A549 (cell line): ENCODE data around the gene SELL. TPM values are rescaled to one million over a fixed set of nuclear protein-coding genes. Genes with fewer than 3 reads are reported as not detected.

Experiments
- ATAC-seq, 2 experiments: fragments of 200-7000 bp in 1 of 2; fragments of >200 bp in 1 of 2; cut with Nextera tagmentation in 1 of 2; cut with Tn5 transposase in 1 of 2; 3 replicates each; pipeline versions ENCODE4 v1.8.0 to v1.9.1; 2018 to 2020; ENCODE audit warnings: mild to moderate bottlenecking in 1 of 2, moderate library complexity in 1 of 2
- CTCF ChIA-PET: fragments of 300-600 bp; sonication (Branson Sonifier 250); formaldehyde crosslinking; extraction: SDS; loops from one replicate; lab custom pipeline; 2021; ENCODE audit warnings: antibody characterized with exemption, inconsistent platforms; lab: Yijun Ruan, JAX
- POLR2A ChIA-PET: fragments of 350-600 bp; formaldehyde crosslinking; extraction: SDS; loops from one replicate; lab custom pipeline; 2021; ENCODE audit warnings: antibody characterized with exemption, inconsistent platforms; lab: Yijun Ruan, JAX
- DNase-seq, 2 experiments: peaks; one replicate each; pipeline versions ENCODE4 v3.0.0 to v3.0.0-alpha.2; 2011 to 2016; ENCODE audit warnings: low read depth in 1 of 2, low spot score in 1 of 2
- FAIRE-seq: peaks from 2 replicates; lab custom pipeline; 2011; peaks lifted over from hg19 to GRCh38; lab: Jason Lieb, UNC
- H3K27ac ChIP-seq, 2 experiments: fragments of >200 bp; sonication (Bioruptor Twin); formaldehyde crosslinking; 3 replicates each; pipeline ENCODE4 v1.5.1; 2016 to 2017
- H3K4me1 ChIP-seq: fragments of >200 bp; sonication (Bioruptor Twin); formaldehyde crosslinking; 3 replicates; pipeline ENCODE4 v1.6.1; 2016
- H3K4me2 ChIP-seq: fragments of >200 bp; sonication (Bioruptor Twin); formaldehyde crosslinking; 3 replicates; pipeline ENCODE4 v1.6.1; 2016
- H3K4me3 ChIP-seq: fragments of >200 bp; sonication (Bioruptor Twin); formaldehyde crosslinking; 3 replicates; pipeline ENCODE4 v1.5.1; 2016
- H3K9me3 ChIP-seq: fragments of >200 bp; sonication (Bioruptor Twin); formaldehyde crosslinking; 3 replicates; pipeline ENCODE4 v1.6.1; 2016
- ATOH8 ChIP-seq: fragments of 250-450 bp; sonication (Bioruptor Pico); IDR thresholded peaks from 2 replicates; pipeline ENCODE4 v1.5.0; 2020; ENCODE audit warnings: low read depth, mild to moderate bottlenecking, moderate library complexity
- CEBPB ChIP-seq, 2 experiments: fragments of >200 bp in 1 of 2; sonication (Bioruptor Twin) in 1 of 2; formaldehyde crosslinking in 1 of 2; IDR thresholded peaks; 2 replicates each; pipeline ENCODE4 v1.6.1; 2012 to 2016
- EHF ChIP-seq: fragments of 250-450 bp; sonication (Bioruptor Pico); IDR thresholded peaks from 2 replicates; pipeline ENCODE4 v1.5.0; 2020; ENCODE audit warnings: mild to moderate bottlenecking
- EP300 ChIP-seq, 2 experiments: fragments of >200 bp; sonication (Bioruptor Twin); formaldehyde crosslinking; IDR thresholded peaks; 2 replicates in 1 of 2; 3 replicates in 1 of 2; pipeline ENCODE4 v1.6.1; 2016 to 2017
- ESRRA ChIP-seq: fragments of 150-350 bp; IDR thresholded peaks from 2 replicates; pipeline ENCODE4 v1.6.1; 2014; ENCODE audit warnings: mild to moderate bottlenecking, low read length, borderline replicate concordance
- HOXB13 ChIP-seq: fragments of 250-450 bp; sonication (Bioruptor Pico); IDR thresholded peaks from 2 replicates; pipeline ENCODE4 v1.5.0; 2020; ENCODE audit warnings: low read depth, mild to moderate bottlenecking, moderate library complexity
- MAFK ChIP-seq: fragments of 450-650 bp; IDR thresholded peaks from 2 replicates; pipeline ENCODE4 v1.6.1; 2014; ENCODE audit not compliant: partially characterized antibody
- MAX ChIP-seq: IDR thresholded peaks from 2 replicates; pipeline ENCODE4 v1.6.1; 2012
- MAZ ChIP-seq: fragments of 150-350 bp; IDR thresholded peaks from 2 replicates; pipeline ENCODE4 v1.6.1; 2014; ENCODE audit warnings: antibody characterized with exemption, low read depth, low read length, borderline replicate concordance
- MYC ChIP-seq: IDR thresholded peaks from 2 replicates; pipeline ENCODE4 v1.6.1; 2012; ENCODE audit warnings: mild to moderate bottlenecking, inconsistent platforms, low read length, improper control_type of control experiment, borderline replicate concordance
- REST ChIP-seq: fragments of 200-600 bp; sonication (generic); IDR thresholded peaks from 2 replicates; pipeline ENCODE4 v1.6.1; 2016; ENCODE audit warnings: antibody characterized with exemption, mild to moderate bottlenecking, moderate library complexity
- RFX5 ChIP-seq: fragments of 450-650 bp; IDR thresholded peaks from 2 replicates; pipeline ENCODE4 v1.7.1; 2014; ENCODE audit warnings: antibody characterized with exemption, mild to moderate bottlenecking, moderate library complexity
- RNF2 ChIP-seq: fragments of 200-600 bp; sonication (generic); IDR thresholded peaks from 2 replicates; pipeline ENCODE4 v1.6.1; 2016; ENCODE audit warnings: low read depth, mild to moderate bottlenecking, antibody characterized with exemption, moderate library complexity, borderline replicate concordance
- TFCP2L1 ChIP-seq: fragments of 250-450 bp; sonication (Bioruptor Pico); IDR thresholded peaks from 2 replicates; pipeline ENCODE4 v1.5.0; 2021; ENCODE audit warnings: mild to moderate bottlenecking
- USF2 ChIP-seq: fragments of 450-650 bp; IDR thresholded peaks from 2 replicates; pipeline ENCODE4 v1.6.1; 2014; ENCODE audit warnings: antibody characterized with exemption
- ZNF302 ChIP-seq: fragments of 250-450 bp; sonication (Bioruptor Pico); IDR thresholded peaks from 2 replicates; pipeline ENCODE4 v1.9.0; 2021; ENCODE audit warnings: inconsistent platforms, mild to moderate bottlenecking, moderate library complexity
- WGBS: methylation state at CpG from one replicate; pipeline ENCODE4 v1.1.6; 2017; ENCODE audit errors: missing lambda C conversion rate; 5-methylcytosine and 5-hydroxymethylcytosine counted together
- polyA plus RNA-seq, 4 experiments: library from polyadenylated mRNA; depleted of rRNA in 3 of 4; stranded (reverse); fragments of >200 nt; fragmentation: RNase III in 1 of 4; extraction: RNeasy Plus Mini Kit Qiagen cat#74134 plus additional on column Dnase treatment in 1 of 4; gene quantifications; 2 replicates in 3 of 4; 3 replicates in 1 of 4; pipeline ENCODE4 v1.2.3, GENCODE V29; 2011 to 2017

SELL gene
- polyA plus RNA-seq, 2 of the 4 experiments (the other 2 are of a cell fraction) = 0.39 TPM

GRCh38 chr1:169648187-169648586 is 63.2 kb downstream of the SELL start:
- no peak for DNase-seq
- no peaks in the 10 kb centered on the region for H3K9me3 ChIP-seq
- POLR2A ChIA-PET = no interaction called here
- CTCF ChIA-PET = no interaction called here
- H3K27ac ChIP-seq = no peak overlapping the region
- no peak overlapping the region for H3K4me2 ChIP-seq
- no peak for TF ChIP-seq EP300 (IDR thresholded peaks at IDR 0.05)
- TF ChIP-seq TFCP2L1 (CRISPR knock-in tag) = no peak
- no peak for TF ChIP-seq MYC
- no peak for TF ChIP-seq MAZ
- TF ChIP-seq RFX5 = no peak
- TF ChIP-seq CEBPB (IDR thresholded peaks at IDR 0.05) = no peak
- TF ChIP-seq ATOH8 = no peak
- TF ChIP-seq ESRRA = no peak
- no peak for TF ChIP-seq ZNF302 (CRISPR knock-in tag)
- TF ChIP-seq MAFK = no peak
- no peak for FAIRE-seq
- no peaks in the 10 kb centered on the region for H3K4me1 ChIP-seq
- WGBS = 5% methylated on average over 2 of the region's 2 CpGs
- no peak for ATAC-seq
- no peak overlapping the region for H3K4me3 ChIP-seq

GRCh38 chr1:169647512-169647911 is 63.9 kb downstream of the SELL start:
- Histone ChIP-seq H3K4me3 (no peak overlapping the region), H3K4me1 (no peaks in the 10 kb centered on the region), H3K9me3 (no peaks in the 10 kb centered on the region), H3K27ac (no peak overlapping the region), H3K4me2 (no peak overlapping the region)
- ChIA-PET CTCF (no interaction called here), POLR2A (no interaction called here)
- TF ChIP-seq REST = no peak
- TF ChIP-seq MAX = no peak
- TF ChIP-seq RFX5 = no peak
- no peak for TF ChIP-seq RNF2
- TF ChIP-seq ESRRA = no peak
- TF ChIP-seq USF2 = no peak
- TF ChIP-seq HOXB13 = no peak
- ATAC-seq = no peak
- DNase-seq = no peak
- FAIRE-seq = no peak

GRCh38 chr1:169644297-169644696 is 67.1 kb downstream of the SELL start:
- no peak overlapping the region for H3K4me3 ChIP-seq
- POLR2A ChIA-PET = no interaction called here
- FAIRE-seq (no peak), DNase-seq (no peak), ATAC-seq (no peak)
- no peaks in the 10 kb centered on the region for H3K9me3 ChIP-seq
- no peak overlapping the region for H3K4me2 ChIP-seq
- 11% methylated on average over 3 of the region's 3 CpGs for WGBS
- CTCF ChIA-PET = no interaction called here
- TF ChIP-seq MAFK (peak; percentile 90), EHF (CRISPR knock-in tag) (no peak)
- H3K27ac ChIP-seq = no peak overlapping the region
- no peaks in the 10 kb centered on the region for H3K4me1 ChIP-seq

Other genes with a start within 250 kb of the SELL start
- 11.7 and 13.3 TPM in 2 replicates for gene SLC19A2, start 225.7 kb downstream of the SELL start, polyA plus RNA-seq (2011; rRNA removed)
- gene SLC19A2, start 225.7 kb downstream of the SELL start, polyA plus RNA-seq (2017; fragmentation: RNase III; extraction: RNeasy Plus Mini Kit Qiagen cat#74134 plus additional on column Dnase treatment) = 4.5 to 5.2 TPM (median 4.7 TPM) in 3 replicates
- gene F5, start 125.1 kb downstream of the SELL start, polyA plus RNA-seq (2011; rRNA removed) = 0.36 and 1.4 TPM in 2 replicates
- 0.03 to 0.04 TPM (median 0.04 TPM) in 3 replicates for gene F5, start 125.1 kb downstream of the SELL start, polyA plus RNA-seq (2017; fragmentation: RNase III; extraction: RNeasy Plus Mini Kit Qiagen cat#74134 plus additional on column Dnase treatment)
- gene SELP, start 81.5 kb downstream of the SELL start, polyA plus RNA-seq (2011; rRNA removed) = not detected in 2 replicates
- not detected in 3 replicates for gene SELP, start 81.5 kb downstream of the SELL start, polyA plus RNA-seq (2017; fragmentation: RNase III; extraction: RNeasy Plus Mini Kit Qiagen cat#74134 plus additional on column Dnase treatment)
- gene SELE, start 22.5 kb upstream of the SELL start, polyA plus RNA-seq (2011; rRNA removed) = not detected in 2 replicates
- gene SELE, start 22.5 kb upstream of the SELL start, polyA plus RNA-seq (2017; fragmentation: RNase III; extraction: RNeasy Plus Mini Kit Qiagen cat#74134 plus additional on column Dnase treatment) = not detected in 3 replicates
- 7.2 and 11.4 TPM in 2 replicates for gene METTL18, start 83.3 kb upstream of the SELL start, polyA plus RNA-seq (2011; rRNA removed)
- 7.3 to 7.8 TPM (median 7.5 TPM) in 3 replicates for gene METTL18, start 83.3 kb upstream of the SELL start, polyA plus RNA-seq (2017; fragmentation: RNase III; extraction: RNeasy Plus Mini Kit Qiagen cat#74134 plus additional on column Dnase treatment)
- 7.3 and 8.1 TPM in 2 replicates for gene SCYL3, start 182.3 kb upstream of the SELL start, polyA plus RNA-seq (2011; rRNA removed)
- gene SCYL3, start 182.3 kb upstream of the SELL start, polyA plus RNA-seq (2017; fragmentation: RNase III; extraction: RNeasy Plus Mini Kit Qiagen cat#74134 plus additional on column Dnase treatment) = 2.6 to 3.5 TPM (median 3.2 TPM) in 3 replicates